ENCODE results near the gene AK8.
"Not testable (repeated sequence)": the region's sequence is repeated elsewhere in the genome, so short reads cannot be mapped to it uniquely, and the experiment has no call there.

The AK8 gene

GRCh38 chr9:132711846-132712245 is 166.2 kb downstream of the AK8 start:
- no peak for DNase-seq (ENCODE audit: low read depth)

DNA sequence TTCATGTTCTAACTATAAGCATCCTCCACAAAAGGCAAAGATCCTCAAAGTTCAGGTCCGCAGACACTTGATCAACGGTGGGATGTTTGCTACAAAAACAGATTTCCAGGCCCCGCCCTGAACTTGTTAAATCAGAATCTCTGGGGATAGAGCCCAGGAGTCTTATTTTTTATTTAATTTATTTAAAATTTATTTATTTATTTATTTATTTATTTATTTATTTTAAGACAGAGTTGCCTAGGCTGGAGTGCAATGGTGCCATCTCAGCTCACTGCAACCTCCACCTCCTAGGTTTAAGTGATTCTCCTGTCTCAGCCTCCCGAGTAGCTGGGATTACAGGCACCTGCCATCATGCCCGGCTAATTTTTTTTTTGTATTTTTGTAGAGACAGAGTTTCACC is 166.9 kb downstream of the AK8 start:
- not testable (repeated sequence) for DNase-seq (ENCODE audit: low read depth)

GRCh38 chr9:132710333-132710732 is 167.8 kb downstream of the AK8 start:
- no peak for DNase-seq (ENCODE audit: low read depth)

- no peak for DNase-seq (ENCODE audit: low read depth)
Measured at GRCh38 chr9:132708769-132709430, 169.2 kb downstream of the AK8 start.

DNA sequence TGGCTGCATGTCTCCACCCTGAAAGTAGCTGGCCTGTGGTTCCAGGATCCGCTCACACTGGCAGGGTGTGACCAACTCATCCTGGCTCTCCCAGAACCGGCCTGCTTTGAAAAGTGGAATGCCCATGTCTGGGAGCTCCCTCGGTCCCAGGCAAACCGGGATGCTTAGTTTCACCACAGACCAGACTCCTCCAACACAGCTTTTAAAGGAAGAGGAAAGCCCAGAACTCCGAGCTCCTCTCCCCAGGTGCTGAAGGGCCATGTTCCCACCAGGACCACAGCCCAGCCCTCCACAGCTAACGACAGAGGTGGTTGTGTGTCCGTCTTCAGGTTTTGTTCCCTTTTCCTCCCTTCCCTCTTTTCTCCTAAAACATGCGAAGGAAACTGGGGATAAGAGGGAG is 169.8 kb downstream of the AK8 start:
- no peak for DNase-seq (ENCODE audit: low read depth)

GRCh38 chr9:132703336-132703735 is 174.7 kb downstream of the AK8 start:
- DNase-seq (ENCODE audit: low read depth) = no peak

- no peak for DNase-seq (ENCODE audit: low read depth)
Measured at GRCh38 chr9:132702254-132702653, 175.8 kb downstream of the AK8 start.

DNA sequence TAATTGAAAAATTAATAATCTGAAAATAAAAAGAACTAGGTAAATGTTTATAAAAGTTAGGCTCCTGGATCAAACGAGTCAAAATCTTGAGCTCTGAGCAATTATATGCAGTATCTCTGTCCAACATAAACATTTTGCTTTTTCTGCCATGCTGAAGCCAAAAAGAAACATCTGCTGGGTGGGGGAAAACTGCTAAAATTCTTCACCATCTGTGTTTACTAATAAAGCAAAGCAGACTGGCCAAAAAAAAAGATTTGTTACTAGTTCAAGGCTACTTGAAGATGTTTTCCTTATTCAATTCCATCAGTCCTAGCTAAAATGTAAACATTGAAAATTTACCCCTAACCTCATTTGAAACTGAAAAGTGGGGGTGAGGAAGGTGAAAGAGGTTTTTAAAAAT is 178.1 kb downstream of the AK8 start:
- no peak for DNase-seq (ENCODE audit: low read depth)

- DNase-seq (ENCODE audit: low read depth) = no peak
Measured at GRCh38 chr9:132698989-132699388, 179.1 kb downstream of the AK8 start.

DNA sequence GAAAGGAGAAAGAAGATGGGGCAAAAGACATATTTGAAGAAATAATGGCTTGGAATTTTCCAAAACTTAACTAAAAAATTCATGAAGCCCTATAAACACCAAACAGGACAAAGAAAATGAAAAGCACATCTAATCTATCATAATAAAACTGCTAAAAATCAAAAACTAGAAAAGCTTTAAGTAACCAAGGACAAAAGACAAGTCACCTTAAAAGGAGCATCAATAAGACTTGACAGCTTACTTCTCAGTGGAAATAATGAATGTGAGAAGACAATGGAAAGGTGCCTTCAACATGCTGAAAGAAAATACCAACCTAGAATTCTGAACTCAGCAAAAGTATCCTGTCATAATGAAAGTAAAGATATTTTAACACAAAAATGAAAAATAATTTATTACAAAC is 180.9 kb downstream of the AK8 start:
- DNase-seq (ENCODE audit: low read depth) = no peak

DNA sequence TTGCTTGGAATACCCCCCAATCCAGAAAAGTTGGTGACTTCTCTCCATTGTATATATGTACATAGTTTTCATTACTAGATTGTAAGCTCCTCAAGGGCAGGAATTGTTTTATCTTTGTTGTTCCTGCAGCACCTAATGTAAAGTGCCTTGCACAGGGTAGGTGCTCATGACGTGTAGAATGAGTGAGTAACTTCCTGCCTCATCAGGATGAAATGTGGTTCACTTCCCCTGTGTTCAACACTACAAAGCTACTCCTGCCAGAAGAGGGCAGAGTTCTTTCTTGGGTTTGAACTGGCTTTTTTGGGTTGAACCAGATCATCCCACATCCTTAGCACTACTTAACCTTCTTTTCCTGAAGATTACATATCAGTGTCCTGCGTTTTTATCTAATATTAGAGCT is 183.9 kb downstream of the AK8 start:
- DNase-seq (ENCODE audit: low read depth) = no peak

GRCh38 chr9:132690696-132691095 is 187.4 kb downstream of the AK8 start:
- DNase-seq (ENCODE audit: low read depth) = no peak

DNA sequence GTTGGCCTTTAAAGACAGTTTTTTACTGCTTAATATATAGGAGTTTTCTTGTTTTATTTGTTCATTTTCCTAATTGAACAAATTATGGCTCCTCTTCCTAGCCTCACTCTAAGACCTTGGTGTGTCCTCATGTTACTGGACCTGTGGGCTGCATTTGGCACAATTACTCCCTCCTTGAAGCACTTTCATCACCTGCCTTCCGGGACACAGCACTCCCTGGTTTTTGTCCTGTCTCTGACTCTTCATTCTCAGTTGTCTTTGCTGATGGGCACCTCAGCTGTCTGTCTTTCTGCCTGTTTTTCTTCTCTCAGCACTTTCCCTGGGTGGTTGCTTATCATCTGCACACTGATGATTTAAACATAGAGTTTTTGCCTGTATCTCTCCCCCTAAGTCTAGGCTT is 194.2 kb downstream of the AK8 start:
- no peak for DNase-seq (ENCODE audit: low read depth)

DNA sequence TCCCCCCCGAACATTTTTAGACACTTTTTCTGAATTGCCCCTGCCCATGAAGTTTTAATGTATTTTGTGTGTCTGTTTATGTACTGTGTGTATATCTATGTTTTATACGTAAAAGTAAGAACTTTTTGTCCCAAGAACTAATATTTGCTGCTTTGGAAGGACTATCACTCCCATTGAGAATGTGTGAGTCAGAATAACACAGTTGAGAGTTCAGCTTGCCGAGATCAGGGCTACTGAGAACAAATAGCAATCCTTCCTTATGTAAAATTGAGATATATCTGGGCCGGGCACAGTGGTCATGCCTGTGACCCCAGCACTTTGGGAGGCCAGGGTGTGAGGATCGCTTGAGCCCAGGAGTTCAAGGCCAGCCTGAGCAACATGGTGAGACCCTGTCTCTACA is 196.5 kb downstream of the AK8 start:
- no peak for DNase-seq (ENCODE audit: low read depth)

DNA sequence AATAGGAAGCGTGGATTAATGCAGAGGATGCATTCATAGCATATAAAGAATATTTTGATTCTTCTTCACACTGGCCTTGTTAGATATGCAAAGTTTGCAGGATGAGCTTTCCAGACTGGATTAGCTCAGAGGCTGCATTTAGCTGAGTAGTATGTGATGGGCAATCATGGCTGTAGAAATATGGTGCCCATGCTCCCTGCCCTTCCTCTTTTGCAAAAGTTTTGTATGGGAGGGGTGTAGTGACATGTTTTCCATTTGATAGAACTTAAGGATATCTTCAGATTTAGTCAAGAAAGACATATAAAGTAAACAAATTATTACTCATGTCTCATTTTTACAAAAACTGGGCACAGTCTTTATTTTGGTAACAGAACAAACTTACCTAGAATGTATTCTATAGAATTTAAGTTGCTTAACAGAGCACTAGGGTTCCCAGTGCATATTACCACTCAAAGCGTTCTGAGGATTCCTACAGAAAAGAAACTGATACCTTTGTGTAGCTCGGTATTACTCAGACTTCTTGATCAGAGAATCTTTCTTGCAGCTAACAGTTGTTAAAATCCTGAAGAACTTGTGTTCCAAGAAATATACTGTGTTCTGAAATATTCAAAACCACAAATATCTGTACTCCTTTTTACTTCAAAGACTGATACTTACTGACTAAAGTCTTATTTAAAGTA is 198.0 kb downstream of the AK8 start:
- no peak for DNase-seq (ENCODE audit: low read depth)

- DNase-seq (ENCODE audit: low read depth) = no peak
Measured at GRCh38 chr9:132677976-132678375, 200.1 kb downstream of the AK8 start.

Data from activated T-helper 1 cell treated with Interleukin-2 at 50 U/mL for 16 hours (primary cell).